WTC11 (cell line): ENCODE data around the gene SLC25A10. TPM values are rescaled to one million over a fixed set of nuclear protein-coding genes. Genes with fewer than 3 reads are reported as not detected.

Experiments
- ATAC-seq: fragments of 200-7000 bp; cut with Tn5 transposase; 2 replicates; pipeline ENCODE4 v1.10.0; 2021; ENCODE audit warnings: mild to moderate bottlenecking, moderate library complexity
- CTCF ChIA-PET: fragments of 300-600 bp; sonication (Branson Sonifier 250); formaldehyde crosslinking; loops from one replicate; lab custom pipeline; 2021; ENCODE audit warnings: antibody characterized with exemption; lab: Charles Lee
- POLR2A ChIA-PET: fragments of 350-600 bp; sonication (Branson Sonifier 250); formaldehyde crosslinking; loops from one replicate; lab custom pipeline; 2021; ENCODE audit warnings: antibody characterized with exemption; lab: Charles Lee
- DNase-seq: peaks from one replicate; pipeline ENCODE4 v3.0.0; 2021; ENCODE audit warnings: low spot score
- H3K27ac Mint-ChIP-seq: 2 replicates; pipeline ENCODE4 v1.8.0; 2021; ENCODE audit warnings: mixed read lengths
- H3K27me3 Mint-ChIP-seq: 2 replicates; pipeline ENCODE4 v1.8.0; 2021; ENCODE audit warnings: low read depth, mild to moderate bottlenecking, moderate library complexity, mixed read lengths
- H3K36me3 Mint-ChIP-seq: 2 replicates; pipeline ENCODE4 v1.8.0; 2021; ENCODE audit warnings: mixed read lengths
- H3K4me1 Mint-ChIP-seq: 2 replicates; pipeline ENCODE4 v1.8.0; 2022; ENCODE audit warnings: mixed read lengths
- H3K4me3 Mint-ChIP-seq: 2 replicates; pipeline ENCODE4 v1.8.0; 2021; ENCODE audit warnings: mild to moderate bottlenecking, moderate library complexity, mixed read lengths
- H3K9me3 Mint-ChIP-seq: 2 replicates; pipeline ENCODE4 v1.8.0; 2021; ENCODE audit warnings: mixed read lengths
- ATF6 ChIP-seq: sonication (generic); formaldehyde crosslinking; IDR thresholded peaks from 2 replicates; pipeline ENCODE4 v1.8.1; 2023; ENCODE audit warnings: mild to moderate bottlenecking, missing genetic modification reagents
- E2F5 ChIP-seq: sonication (generic); formaldehyde crosslinking; IDR thresholded peaks from 2 replicates; pipeline ENCODE4 v1.8.1; 2022; ENCODE audit warnings: mild to moderate bottlenecking, moderate library complexity, missing genetic modification reagents
- ESRRA ChIP-seq: sonication (generic); formaldehyde crosslinking; IDR thresholded peaks from 2 replicates; pipeline ENCODE4 v1.8.1; 2022; ENCODE audit warnings: mild to moderate bottlenecking, missing genetic modification reagents, borderline replicate concordance
- ETV6 ChIP-seq: sonication (generic); formaldehyde crosslinking; IDR thresholded peaks from 2 replicates; pipeline ENCODE4 v1.8.1; 2022; ENCODE audit warnings: mild to moderate bottlenecking, missing genetic modification reagents
- FOXJ3 ChIP-seq: sonication (generic); formaldehyde crosslinking; IDR thresholded peaks from 2 replicates; pipeline ENCODE4 v1.9.0; 2021; ENCODE audit warnings: missing genetic modification reagents, mild to moderate bottlenecking, borderline replicate concordance
- GTF2I ChIP-seq: fragments of 250-450 bp; sonication (Bioruptor Pico); conservative IDR thresholded peaks from 2 replicates; pipeline ENCODE4 v1.4.0; 2021; ENCODE audit warnings: mild to moderate bottlenecking
- HMGA2 ChIP-seq: fragments of 250-450 bp; sonication (Bioruptor Pico); IDR thresholded peaks from 2 replicates; pipeline ENCODE4 v1.4.0; 2021; ENCODE audit warnings: mild to moderate bottlenecking, moderate library complexity
- JAZF1 ChIP-seq: fragments of 250-450 bp; sonication (Bioruptor Pico); IDR thresholded peaks from 2 replicates; pipeline ENCODE4 v1.9.0; 2021; ENCODE audit warnings: moderate library complexity, mild to moderate bottlenecking, inconsistent platforms
- MAX ChIP-seq: sonication (generic); formaldehyde crosslinking; IDR thresholded peaks from 2 replicates; pipeline ENCODE4 v1.8.0; 2022; ENCODE audit warnings: mild to moderate bottlenecking, missing genetic modification reagents
- MXD4 ChIP-seq: fragments of 250-450 bp; sonication (Bioruptor Pico); IDR thresholded peaks from 2 replicates; pipeline ENCODE4 v1.8.0; 2021; ENCODE audit warnings: mild to moderate bottlenecking, moderate library complexity, borderline replicate concordance
- NR2C2 ChIP-seq: sonication (generic); formaldehyde crosslinking; IDR thresholded peaks from 2 replicates; pipeline ENCODE4 v1.8.0; 2022; ENCODE audit warnings: mild to moderate bottlenecking, missing genetic modification reagents
- OVOL2 ChIP-seq: fragments of 250-450 bp; sonication (Bioruptor Pico); IDR thresholded peaks from 2 replicates; pipeline ENCODE4 v1.9.0; 2021; ENCODE audit warnings: mild to moderate bottlenecking, borderline replicate concordance
- PRDM15 ChIP-seq: sonication (generic); formaldehyde crosslinking; IDR thresholded peaks from 2 replicates; pipeline ENCODE4 v1.8.0; 2022; ENCODE audit warnings: missing genetic modification reagents
- RORB ChIP-seq: fragments of 250-450 bp; sonication (Bioruptor Pico); IDR thresholded peaks from 2 replicates; pipeline ENCODE4 v1.9.0; 2021; ENCODE audit warnings: mild to moderate bottlenecking
- TEAD1 ChIP-seq: sonication (generic); formaldehyde crosslinking; IDR thresholded peaks from 2 replicates; pipeline ENCODE4 v1.8.0; 2022; ENCODE audit warnings: mild to moderate bottlenecking, missing genetic modification reagents
- ZBTB21 ChIP-seq: sonication (generic); formaldehyde crosslinking; IDR thresholded peaks from 2 replicates; pipeline ENCODE4 v1.8.1; 2023; ENCODE audit warnings: mild to moderate bottlenecking, missing genetic modification reagents, borderline replicate concordance
- ZNF121 ChIP-seq: sonication (generic); formaldehyde crosslinking; IDR thresholded peaks from 2 replicates; pipeline ENCODE4 v1.8.0; 2023; ENCODE audit warnings: missing genetic modification reagents
- ZNF423 ChIP-seq: fragments of 250-450 bp; sonication (Bioruptor Pico); IDR thresholded peaks from 2 replicates; pipeline ENCODE4 v2.1.2; 2022; ENCODE audit warnings: mild to moderate bottlenecking, moderate library complexity
- ZNF671 ChIP-seq: fragments of 250-450 bp; sonication (Bioruptor Pico); IDR thresholded peaks from 2 replicates; pipeline ENCODE4 v1.8.0; 2021; ENCODE audit warnings: mild to moderate bottlenecking
- total RNA-seq: library from RNA; stranded (reverse); gene quantifications from 3 replicates; pipeline ENCODE4 v1.2.3, GENCODE V29; 2021

Gene SLC25A10
- total RNA-seq, 1 experiment from 2014 or later: 38.7 TPM

GRCh38 chr17:81723651-81724209 is 11.6 kb downstream of the SLC25A10 start:
- Mint-ChIP-seq H3K27me3 (no peaks in the 10 kb centered on the region), H3K27ac (peak overlapping the region; percentile 69), H3K9me3 (no peaks in the 10 kb centered on the region), H3K4me3 (no peak overlapping the region), H3K4me1 (peaks cover 10% of the 10 kb centered on the region), H3K36me3 (no peaks in the 10 kb centered on the region)
- ATAC-seq (no peak), DNase-seq (no peak)
- CTCF ChIA-PET: interaction anchor here (0.7 to 1.0 kb wide), 2 partner anchors 101 to 270 kb away, joined by 3 read pairs; no protein-coding TSS in a partner anchor
- TF ChIP-seq TEAD1 (no peak), GTF2I (CRISPR knock-in tag) (0 out of 2 replicates have a peak, but pooled peaks have one; percentile 14), ZNF121 (CRISPR knock-in tag) (peak; percentile 70; the same call in 1 of the 2 replicates), JAZF1 (CRISPR knock-in tag) (no peak)
- POLR2A ChIA-PET: interaction anchor here (1.1 kb wide), 1 partner anchor 20 kb away, joined by 10 read pairs; the partner anchor contains the start of gene MRPL12

GRCh38 chr17:81725439-81725838 is 13.4 kb downstream of the SLC25A10 start:
- TF ChIP-seq ATF6 (CRISPR knock-in tag) (no peak), HMGA2 (CRISPR knock-in tag) (no peak), MXD4 (CRISPR knock-in tag) (no peak), ZBTB21 (no peak), RORB (no peak), PRDM15 (CRISPR knock-in tag) (no peak), NR2C2 (no peak), FOXJ3 (no peak), ETV6 (CRISPR knock-in tag) (no peak), MAX (no peak), ESRRA (no peak), ZNF671 (CRISPR knock-in tag) (no peak), E2F5 (CRISPR knock-in tag) (no peak), GTF2I (CRISPR knock-in tag) (no peak)
- ATAC-seq (no peak), DNase-seq (no peak)
- H3K4me1 Mint-ChIP-seq: peaks cover 10% of the 10 kb centered on the region
- ChIA-PET CTCF (interaction anchor here (0.6 to 1.7 kb wide), 4 partner anchors 12 to 1416 kb away, joined by 3 to 5 read pairs (median 4); no protein-coding TSS in a partner anchor), POLR2A (no interaction called here)
- no peaks in the 10 kb centered on the region for H3K27me3 Mint-ChIP-seq
- H3K9me3 Mint-ChIP-seq: no peaks in the 10 kb centered on the region
- no peak overlapping the region for H3K27ac Mint-ChIP-seq
- no peaks in the 10 kb centered on the region for H3K36me3 Mint-ChIP-seq
- H3K4me3 Mint-ChIP-seq: no peak overlapping the region

- peaks cover 10% of the 10 kb centered on the region for H3K4me1 Mint-ChIP-seq
- ChIA-PET CTCF (interaction anchor here (0.6 to 1.7 kb wide), 2 partner anchors 13 to 1416 kb away, joined by 3 to 4 read pairs; no protein-coding TSS in a partner anchor), POLR2A (interaction anchor here (0.7 kb wide), 1 partner anchor 130 kb away, joined by 3 read pairs; no protein-coding TSS in a partner anchor)
- no peak for DNase-seq
- no peak for ATAC-seq
- H3K36me3 Mint-ChIP-seq: no peaks in the 10 kb centered on the region
- no peak overlapping the region for H3K4me3 Mint-ChIP-seq
- H3K27me3 Mint-ChIP-seq: no peaks in the 10 kb centered on the region
- TF ChIP-seq OVOL2 (CRISPR knock-in tag) (no peak), ZNF423 (CRISPR knock-in tag) (no peak)
- TF ChIP-seq, all 79 proteins: peak for 0
- Mint-ChIP-seq H3K9me3 (no peaks in the 10 kb centered on the region), H3K27ac (no peak overlapping the region; the same call in 1 of the 2 replicates)
These were observed 13.9 kb downstream of the SLC25A10 start for GRCh38 chr17:81726004-81726403.
